ENCODE data around the gene MRPL30.
A peak's percentile ranks its signal among the peaks of the same experiment; 100 is the strongest.
"Not testable (repeated sequence)": the region's sequence is repeated elsewhere in the genome, so short reads cannot be mapped to it uniquely, and the experiment has no call there.

Gene MRPL30

GRCh38 chr2:99180755-99181623 lies at the start of gene MRPL30, which contains the start of gene MITD1:
MRPL30 (plus strand) TSS chr2:99181184; CDS start chr2:99186204, 5,020 bp downstream.
MITD1 (minus strand) TSS chr2:99181058; CDS start chr2:99180981, 77 bp downstream.
- Histone ChIP-seq H3K27ac (ENCODE audit: low read length) (no peak within 1 kb of the TSS), H3K27me3 (ENCODE audit: control insufficient read depth, insufficient read depth, low read length) (no peaks in the 10 kb centered on the region), H3K9me3 (ENCODE audit: control insufficient read depth, insufficient read depth, low read length) (no peaks in the 10 kb centered on the region), H3K4me3 (ENCODE audit: low read length) (peak within 1 kb of the TSS; percentile 81; the same call in 1 of the 2 replicates), H3K4me1 (ENCODE audit: control insufficient read depth, insufficient read depth, low read length) (no peaks in the 10 kb centered on the region; the same call in 1 of the 2 replicates), H3K36me3 (ENCODE audit: control insufficient read depth, insufficient read depth, low read length) (no peaks in the 10 kb centered on the region)
- DNase-seq (ENCODE audit: low read depth, low spot score), result peak; percentile 92
- WGBS (ENCODE audit: insufficient coverage, insufficient read length), result no CpG with 5 or more reads among the region's 39 CpGs

- not testable (repeated sequence) for H3K27ac ChIP-seq (ENCODE audit: low read length)
Observed at GRCh38 chr2:99135044-99135556, 45.9 kb upstream of the MRPL30 start.

GRCh38 chr2:99139003-99139402 lies 42.0 kb upstream of the MRPL30 start:
- Histone ChIP-seq H3K27me3 (ENCODE audit: control insufficient read depth, insufficient read depth, low read length) (no peaks in the 10 kb centered on the region), H3K27ac (ENCODE audit: low read length) (no peak overlapping the region), H3K36me3 (ENCODE audit: control insufficient read depth, insufficient read depth, low read length) (no peaks in the 10 kb centered on the region), H3K4me3 (ENCODE audit: low read length) (no peak overlapping the region), H3K4me1 (ENCODE audit: control insufficient read depth, insufficient read depth, low read length) (no peaks in the 10 kb centered on the region), H3K9me3 (ENCODE audit: control insufficient read depth, insufficient read depth, low read length) (no peaks in the 10 kb centered on the region)
- no CpG with 5 or more reads among the region's 4 CpGs for WGBS (ENCODE audit: insufficient coverage, insufficient read length)
- no peak for DNase-seq (ENCODE audit: low read depth, low spot score)

More at GRCh38 chr2:99135044-99135556, 45.9 kb upstream of the MRPL30 start:
- H3K36me3 ChIP-seq (ENCODE audit: control insufficient read depth, insufficient read depth, low read length); H3K4me1 ChIP-seq (ENCODE audit: control insufficient read depth, insufficient read depth, low read length); DNase-seq (ENCODE audit: low read depth, low spot score); H3K9me3 ChIP-seq (ENCODE audit: control insufficient read depth, insufficient read depth, low read length); H3K27me3 ChIP-seq (ENCODE audit: control insufficient read depth, insufficient read depth, low read length); H3K4me3 ChIP-seq (ENCODE audit: low read length): not testable (repeated sequence)
- no CpG with 5 or more reads among the region's 2 CpGs for WGBS (ENCODE audit: insufficient coverage, insufficient read length)

GRCh38 chr2:99140056-99140859 lies 40.7 kb upstream of the MRPL30 start:
- no peak for DNase-seq (ENCODE audit: low read depth, low spot score)
- no peak overlapping the region for H3K27ac ChIP-seq (ENCODE audit: low read length)

GRCh38 chr2:99140860-99141109 lies 40.2 kb upstream of the MRPL30 start:
- Histone ChIP-seq H3K9me3 (ENCODE audit: control insufficient read depth, insufficient read depth, low read length) (no peaks in the 10 kb centered on the region), H3K27me3 (ENCODE audit: control insufficient read depth, insufficient read depth, low read length) (no peaks in the 10 kb centered on the region), H3K4me3 (ENCODE audit: low read length) (peak overlapping the region; percentile 44; the same call in 1 of the 2 replicates), H3K4me1 (ENCODE audit: control insufficient read depth, insufficient read depth, low read length) (no peaks in the 10 kb centered on the region), H3K36me3 (ENCODE audit: control insufficient read depth, insufficient read depth, low read length) (no peaks in the 10 kb centered on the region), H3K27ac (ENCODE audit: low read length) (no peak overlapping the region)
- WGBS (ENCODE audit: insufficient coverage, insufficient read length), result no CpG with 5 or more reads among the region's 21 CpGs
- no peak for DNase-seq (ENCODE audit: low read depth, low spot score)

More at GRCh38 chr2:99140056-99140859, 40.7 kb upstream of the MRPL30 start:
- Histone ChIP-seq H3K36me3 (ENCODE audit: control insufficient read depth, insufficient read depth, low read length) (no peaks in the 10 kb centered on the region), H3K27me3 (ENCODE audit: control insufficient read depth, insufficient read depth, low read length) (no peaks in the 10 kb centered on the region), H3K4me3 (ENCODE audit: low read length) (peak overlapping the region; percentile 44; the same call in 1 of the 2 replicates), H3K4me1 (ENCODE audit: control insufficient read depth, insufficient read depth, low read length) (no peaks in the 10 kb centered on the region), H3K9me3 (ENCODE audit: control insufficient read depth, insufficient read depth, low read length) (no peaks in the 10 kb centered on the region)
- WGBS (ENCODE audit: insufficient coverage, insufficient read length), result no CpG with 5 or more reads among the region's 17 CpGs

GRCh38 chr2:99141110-99142108 lies 39.6 kb upstream of the MRPL30 start, which contains the start of gene C2orf15:
C2orf15 (plus strand) TSS chr2:99141707; CDS start chr2:99150559, 8,852 bp downstream.
- no peaks in the 10 kb centered on the region for H3K36me3 ChIP-seq (ENCODE audit: control insufficient read depth, insufficient read depth, low read length)
- H3K4me3 ChIP-seq (ENCODE audit: low read length), result peak within 1 kb of the TSS; percentile 44; the same call in 1 of the 2 replicates
- no peaks in the 10 kb centered on the region for H3K9me3 ChIP-seq (ENCODE audit: control insufficient read depth, insufficient read depth, low read length)
- H3K27me3 ChIP-seq (ENCODE audit: control insufficient read depth, insufficient read depth, low read length), result no peaks in the 10 kb centered on the region
- DNase-seq (ENCODE audit: low read depth, low spot score), result peak; percentile 75
- H3K27ac ChIP-seq (ENCODE audit: low read length), result no peak within 1 kb of the TSS
- H3K4me1 ChIP-seq (ENCODE audit: control insufficient read depth, insufficient read depth, low read length), result no peaks in the 10 kb centered on the region
- no CpG with 5 or more reads among the region's 84 CpGs for WGBS (ENCODE audit: insufficient coverage, insufficient read length)

- Histone ChIP-seq H3K9me3 (ENCODE audit: control insufficient read depth, insufficient read depth, low read length) (no peaks in the 10 kb centered on the region), H3K27me3 (ENCODE audit: control insufficient read depth, insufficient read depth, low read length) (no peaks in the 10 kb centered on the region), H3K36me3 (ENCODE audit: control insufficient read depth, insufficient read depth, low read length) (no peaks in the 10 kb centered on the region), H3K27ac (ENCODE audit: low read length) (no peak overlapping the region), H3K4me1 (ENCODE audit: control insufficient read depth, insufficient read depth, low read length) (no peaks in the 10 kb centered on the region), H3K4me3 (ENCODE audit: low read length) (no peak overlapping the region)
- WGBS (ENCODE audit: insufficient coverage, insufficient read length), result no CpG with 5 or more reads among the region's 1 CpG
- no peak for DNase-seq (ENCODE audit: low read depth, low spot score)
Observed at GRCh38 chr2:99150706-99151105, 30.3 kb upstream of the MRPL30 start.

GRCh38 chr2:99152199-99152895 lies 28.6 kb upstream of the MRPL30 start:
- Histone ChIP-seq H3K4me3 (ENCODE audit: low read length) (no peak overlapping the region), H3K4me1 (ENCODE audit: control insufficient read depth, insufficient read depth, low read length) (no peaks in the 10 kb centered on the region), H3K9me3 (ENCODE audit: control insufficient read depth, insufficient read depth, low read length) (no peaks in the 10 kb centered on the region), H3K36me3 (ENCODE audit: control insufficient read depth, insufficient read depth, low read length) (no peaks in the 10 kb centered on the region), H3K27me3 (ENCODE audit: control insufficient read depth, insufficient read depth, low read length) (no peaks in the 10 kb centered on the region), H3K27ac (ENCODE audit: low read length) (no peak overlapping the region)
- WGBS (ENCODE audit: insufficient coverage, insufficient read length), result no CpG with 5 or more reads among the region's 7 CpGs
- no peak for DNase-seq (ENCODE audit: low read depth, low spot score)

- Histone ChIP-seq H3K4me1 (ENCODE audit: control insufficient read depth, insufficient read depth, low read length) (no peaks in the 10 kb centered on the region), H3K9me3 (ENCODE audit: control insufficient read depth, insufficient read depth, low read length) (no peaks in the 10 kb centered on the region), H3K4me3 (ENCODE audit: low read length) (peak overlapping the region; percentile 87; the same call in 1 of the 2 replicates), H3K27me3 (ENCODE audit: control insufficient read depth, insufficient read depth, low read length) (no peaks in the 10 kb centered on the region), H3K27ac (ENCODE audit: low read length) (no peak overlapping the region), H3K36me3 (ENCODE audit: control insufficient read depth, insufficient read depth, low read length) (no peaks in the 10 kb centered on the region)
- whole genome bisulfite sequencing (ENCODE audit: insufficient coverage, insufficient read length), result no CpG with 5 or more reads among the region's 12 CpGs
- no peak for DNase-seq (ENCODE audit: low read depth, low spot score)
Observed at GRCh38 chr2:99153921-99154604, 26.9 kb upstream of the MRPL30 start.

All from iPS DF 6.9 (cell line).